ENCODE measurements around the gene DTWD2. TPM values are rescaled to one million over a fixed set of nuclear protein-coding genes. Genes with fewer than 3 reads are reported as not detected.

DTWD2 gene
- total RNA-seq, 3 donors from 2014 or later (not counting 1 experiment from before 2014, with no cell fraction given), result 3.7 to 6.0 (median 4.1) TPM

- H3K4me3 Mint-ChIP-seq, result no peak overlapping the region
- intact Hi-C loops (cut with micrococcal nuclease), result no loop called here
- TF ChIP-seq, protein P1, sequence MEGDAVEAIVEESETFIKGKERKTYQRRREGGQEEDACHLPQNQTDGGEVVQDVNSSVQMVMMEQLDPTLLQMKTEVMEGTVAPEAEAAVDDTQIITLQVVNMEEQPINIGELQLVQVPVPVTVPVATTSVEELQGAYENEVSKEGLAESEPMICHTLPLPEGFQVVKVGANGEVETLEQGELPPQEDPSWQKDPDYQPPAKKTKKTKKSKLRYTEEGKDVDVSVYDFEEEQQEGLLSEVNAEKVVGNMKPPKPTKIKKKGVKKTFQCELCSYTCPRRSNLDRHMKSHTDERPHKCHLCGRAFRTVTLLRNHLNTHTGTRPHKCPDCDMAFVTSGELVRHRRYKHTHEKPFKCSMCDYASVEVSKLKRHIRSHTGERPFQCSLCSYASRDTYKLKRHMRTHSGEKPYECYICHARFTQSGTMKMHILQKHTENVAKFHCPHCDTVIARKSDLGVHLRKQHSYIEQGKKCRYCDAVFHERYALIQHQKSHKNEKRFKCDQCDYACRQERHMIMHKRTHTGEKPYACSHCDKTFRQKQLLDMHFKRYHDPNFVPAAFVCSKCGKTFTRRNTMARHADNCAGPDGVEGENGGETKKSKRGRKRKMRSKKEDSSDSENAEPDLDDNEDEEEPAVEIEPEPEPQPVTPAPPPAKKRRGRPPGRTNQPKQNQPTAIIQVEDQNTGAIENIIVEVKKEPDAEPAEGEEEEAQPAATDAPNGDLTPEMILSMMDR (IDR thresholded peaks at IDR 0.05), result no peak
- no peak overlapping the region for H3K27ac ChIP-seq (ENCODE audit: low read length)
- no peaks in the 10 kb centered on the region for H3K27me3 Mint-ChIP-seq (ENCODE audit: low read depth in 2 of 2)
- no peaks in the 10 kb centered on the region for H3K36me3 ChIP-seq (ENCODE audit: control insufficient read depth, insufficient read depth, low read length)
- H3K9me3 Mint-ChIP-seq, result no peaks in the 10 kb centered on the region
- H3K4me3 ChIP-seq (ENCODE audit: low read length), result no peak overlapping the region
- ATAC-seq, result no peak
- no peaks in the 10 kb centered on the region for H3K36me3 Mint-ChIP-seq
- DNase-seq, result no peak
- no peaks in the 10 kb centered on the region for H3K9me3 ChIP-seq (ENCODE audit: control insufficient read depth, insufficient read depth, low read length)
- no peaks in the 10 kb centered on the region for H3K4me1 ChIP-seq (ENCODE audit: control insufficient read depth, insufficient read depth, low read length)
- H3K4me1 Mint-ChIP-seq, result no peaks in the 10 kb centered on the region
- no peaks in the 10 kb centered on the region for H3K27me3 ChIP-seq (ENCODE audit: control insufficient read depth, insufficient read depth, low read length)
- H3K27ac Mint-ChIP-seq, result no peak overlapping the region
Observed at GRCh38 chr5:118902656-118903438, 85.5 kb downstream of the DTWD2 start.

GRCh38 chr5:118894709-118895108 lies 93.6 kb downstream of the DTWD2 start:
- Mint-ChIP-seq H3K27me3 (ENCODE audit: low read depth in 2 of 2) (no peaks in the 10 kb centered on the region), H3K4me3 (no peak overlapping the region), H3K9me3 (no peaks in the 10 kb centered on the region), H3K27ac (no peak overlapping the region), H3K4me1 (no peaks in the 10 kb centered on the region), H3K36me3 (no peaks in the 10 kb centered on the region)
- no peaks in the 10 kb centered on the region for H3K27me3 ChIP-seq (ENCODE audit: control insufficient read depth, insufficient read depth, low read length)
- H3K4me1 ChIP-seq (ENCODE audit: control insufficient read depth, insufficient read depth, low read length), result no peaks in the 10 kb centered on the region
- H3K36me3 ChIP-seq (ENCODE audit: control insufficient read depth, insufficient read depth, low read length), result no peaks in the 10 kb centered on the region
- H3K4me3 ChIP-seq (ENCODE audit: low read length), result no peak overlapping the region
- DNase-seq (no peak), ATAC-seq (no peak)
- intact Hi-C loops (cut with micrococcal nuclease), result no loop called here
- H3K27ac ChIP-seq (ENCODE audit: low read length), result no peak overlapping the region
- no peaks in the 10 kb centered on the region for H3K9me3 ChIP-seq (ENCODE audit: control insufficient read depth, insufficient read depth, low read length)
- TF ChIP-seq, protein P1 (IDR thresholded peaks at IDR 0.05), result no peak
- WGBS (ENCODE audit: insufficient coverage), result 22% methylated on average over 1 of the region's 1 CpG

- no peaks in the 10 kb centered on the region for H3K27me3 ChIP-seq (ENCODE audit: control insufficient read depth, insufficient read depth, low read length)
- H3K27ac ChIP-seq (ENCODE audit: low read length), result no peak overlapping the region
- no peaks in the 10 kb centered on the region for H3K36me3 Mint-ChIP-seq
- H3K4me1 Mint-ChIP-seq, result no peaks in the 10 kb centered on the region
- TF ChIP-seq, protein P1 (IDR thresholded peaks at IDR 0.05), result no peak
- H3K9me3 Mint-ChIP-seq, result no peaks in the 10 kb centered on the region
- no peak overlapping the region for H3K4me3 ChIP-seq (ENCODE audit: low read length)
- no peak overlapping the region for H3K27ac Mint-ChIP-seq
- 86% methylated on average over 2 of the region's 2 CpGs for WGBS (ENCODE audit: insufficient coverage)
- intact Hi-C loops (cut with micrococcal nuclease), result no loop called here
- no peaks in the 10 kb centered on the region for H3K9me3 ChIP-seq (ENCODE audit: control insufficient read depth, insufficient read depth, low read length)
- no peaks in the 10 kb centered on the region for H3K4me1 ChIP-seq (ENCODE audit: control insufficient read depth, insufficient read depth, low read length)
- DNase-seq (no peak), ATAC-seq (no peak)
- H3K36me3 ChIP-seq (ENCODE audit: control insufficient read depth, insufficient read depth, low read length), result peaks cover 2% of the 10 kb centered on the region
- H3K27me3 Mint-ChIP-seq (ENCODE audit: low read depth in 2 of 2), result no peaks in the 10 kb centered on the region
- H3K4me3 Mint-ChIP-seq, result no peak overlapping the region
Observed at GRCh38 chr5:118891252-118891651, 97.1 kb downstream of the DTWD2 start.

DNA sequence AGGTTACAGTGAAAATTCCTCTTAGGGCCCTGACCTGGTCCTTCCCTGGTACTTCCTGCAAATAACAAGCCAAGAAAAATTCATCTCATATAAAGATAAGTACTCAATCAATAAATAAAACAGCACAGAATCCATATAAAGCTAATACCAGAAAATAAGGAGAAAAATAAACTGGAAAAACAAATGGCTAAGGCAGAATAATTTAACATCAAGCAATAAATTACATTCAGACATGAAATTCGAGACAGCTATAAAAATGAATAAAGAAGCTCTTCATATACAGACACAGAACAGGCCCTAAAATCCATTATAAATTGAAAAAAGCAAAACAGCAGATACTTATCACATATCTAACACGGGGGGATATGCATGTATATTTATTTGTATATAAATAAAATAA lies 99.2 kb downstream of the DTWD2 start:
- Mint-ChIP-seq H3K27me3 (ENCODE audit: low read depth in 2 of 2) (no peaks in the 10 kb centered on the region), H3K9me3 (no peaks in the 10 kb centered on the region), H3K4me3 (no peak overlapping the region), H3K36me3 (no peaks in the 10 kb centered on the region), H3K27ac (no peak overlapping the region), H3K4me1 (no peaks in the 10 kb centered on the region)
- Histone ChIP-seq H3K9me3 (ENCODE audit: control insufficient read depth, insufficient read depth, low read length) (no peaks in the 10 kb centered on the region), H3K36me3 (ENCODE audit: control insufficient read depth, insufficient read depth, low read length) (peaks cover 2% of the 10 kb centered on the region), H3K4me1 (ENCODE audit: control insufficient read depth, insufficient read depth, low read length) (no peaks in the 10 kb centered on the region), H3K27me3 (ENCODE audit: control insufficient read depth, insufficient read depth, low read length) (no peaks in the 10 kb centered on the region), H3K27ac (ENCODE audit: low read length) (no peak overlapping the region), H3K4me3 (ENCODE audit: low read length) (no peak overlapping the region)
- no peak for DNase-seq
- 80% methylated on average over 1 of the region's 2 CpGs for WGBS (ENCODE audit: insufficient coverage)
- no peak for ATAC-seq
- intact Hi-C loops (cut with micrococcal nuclease), result no loop called here
- TF ChIP-seq, protein P1 (IDR thresholded peaks at IDR 0.05), result no peak

All from natural killer cell (primary cell).